DOHH2 (cell line): ENCODE measurements around the gene PARVB.

Source experiments
- H3F3A ChIP-seq: fragments of 200-600 bp; sonication (generic), shearing (Covaris generic); 2 replicates; pipeline ENCODE4 v1.6.0; 2016; ENCODE audit warnings: antibody characterized with exemption, mild to moderate bottlenecking; ENCODE audit not compliant: control insufficient read depth, insufficient read depth
- H3K27ac ChIP-seq: fragments of 200-600 bp; sonication (generic); 2 replicates; pipeline ENCODE4 v1.5.1; 2014; ENCODE audit warnings: low read depth, mild to moderate bottlenecking, low read length, moderate library complexity
- H3K27me3 ChIP-seq: fragments of 200-600 bp; sonication (generic); 2 replicates; pipeline ENCODE4 v1.6.1; 2014; ENCODE audit warnings: mild to moderate bottlenecking, low read length, mixed read lengths; ENCODE audit not compliant: control insufficient read depth
- H3K36me3 ChIP-seq: fragments of 200-600 bp; sonication (generic); 2 replicates; pipeline ENCODE4 v1.6.1; 2014; ENCODE audit warnings: mild to moderate bottlenecking, low read length, moderate library complexity, mixed read lengths; ENCODE audit not compliant: control insufficient read depth
- H3K4me1 ChIP-seq: fragments of 200-600 bp; sonication (generic); 2 replicates; pipeline ENCODE4 v1.6.1; 2014; ENCODE audit warnings: mild to moderate bottlenecking, low read length, mixed read lengths; ENCODE audit not compliant: control insufficient read depth
- H3K4me2 ChIP-seq: fragments of 200-600 bp; sonication (generic); 2 replicates; pipeline ENCODE4 v1.6.0; 2014; ENCODE audit warnings: mild to moderate bottlenecking, low read length, moderate library complexity
- H3K4me3 ChIP-seq: fragments of 200-600 bp; sonication (generic); 2 replicates; pipeline ENCODE4 v1.5.1; 2014; ENCODE audit warnings: mild to moderate bottlenecking, low read length, mixed read lengths
- H3K79me2 ChIP-seq: fragments of 200-600 bp; sonication (generic); 2 replicates; pipeline ENCODE4 v1.6.1; 2014; ENCODE audit warnings: mild to moderate bottlenecking, low read length, mixed read lengths; ENCODE audit not compliant: control insufficient read depth
- H3K9me2 ChIP-seq: fragments of 200-600 bp; sonication (generic); replicated peaks from 2 replicates; pipeline ENCODE4 v1.6.1; 2014; ENCODE audit warnings: mild to moderate bottlenecking, low read length, mixed read lengths; ENCODE audit not compliant: control insufficient read depth
- H3K9me3 ChIP-seq: fragments of 200-600 bp; sonication (generic); 2 replicates; pipeline ENCODE4 v1.6.1; 2014; ENCODE audit warnings: antibody characterized with exemption, low read length, mixed read lengths; ENCODE audit not compliant: control insufficient read depth, insufficient read depth
- H4K20me1 ChIP-seq: fragments of 200-600 bp; sonication (generic); 2 replicates; pipeline ENCODE4 v1.6.0; 2014; ENCODE audit warnings: low read depth, mild to moderate bottlenecking, antibody characterized with exemption, low read length, moderate library complexity; ENCODE audit not compliant: control insufficient read depth, insufficient read depth
- CTCF ChIP-seq: fragments of 200-600 bp; sonication (generic); IDR thresholded peaks from one replicate; pipeline ENCODE4 v1.5.1; 2014; ENCODE audit warnings: antibody characterized with exemption, mild to moderate bottlenecking, low read depth, low read length; ENCODE audit not compliant: poor library complexity, severe bottlenecking
- EZH2phosphoT487 ChIP-seq: fragments of 200-600 bp; sonication (generic); IDR thresholded peaks from 2 replicates; pipeline ENCODE4 v1.6.1; 2017; ENCODE audit warnings: borderline replicate concordance, mild to moderate bottlenecking, antibody characterized with exemption, low read length, moderate library complexity, mixed read lengths

The PARVB gene

GRCh38 chr22:44000123-44000522 is 24.0 kb upstream of the PARVB start:
- Histone ChIP-seq H3K9me2 (no peaks in the 10 kb centered on the region), H3K79me2 (no peaks in the 10 kb centered on the region), H3K9me3 (no peaks in the 10 kb centered on the region), H3K4me2 (no peak overlapping the region), H3K27ac (no peak overlapping the region), H3K4me3 (no peak overlapping the region), H3K27me3 (no peaks in the 10 kb centered on the region), H4K20me1 (no peaks in the 10 kb centered on the region; the same call in 1 of the 2 replicates), H3F3A (no peaks in the 10 kb centered on the region), H3K4me1 (peaks cover 33% of the 10 kb centered on the region), H3K36me3 (peaks cover 43% of the 10 kb centered on the region)
- TF ChIP-seq CTCF (no peak), EZH2phosphoT487 (no peak)

- no peaks in the 10 kb centered on the region for H3K79me2 ChIP-seq
- no peaks in the 10 kb centered on the region for H3K9me2 ChIP-seq
- no peak overlapping the region for H3K4me2 ChIP-seq
- H3K27me3 ChIP-seq = no peaks in the 10 kb centered on the region
- H3F3A ChIP-seq = no peaks in the 10 kb centered on the region
- peaks cover 30% of the 10 kb centered on the region for H3K36me3 ChIP-seq
- TF ChIP-seq CTCF (no peak), EZH2phosphoT487 (no peak)
- H3K27ac ChIP-seq = no peak overlapping the region
- H4K20me1 ChIP-seq = no peaks in the 10 kb centered on the region; the same call in 1 of the 2 replicates
- peaks cover 28% of the 10 kb centered on the region for H3K4me1 ChIP-seq
- no peak overlapping the region for H3K4me3 ChIP-seq
- H3K9me3 ChIP-seq = no peaks in the 10 kb centered on the region
These were observed 22.6 kb upstream of the PARVB start for GRCh38 chr22:44001521-44001920.

GRCh38 chr22:44002324-44002723 is 21.8 kb upstream of the PARVB start:
- H3F3A ChIP-seq = no peaks in the 10 kb centered on the region
- H3K4me2 ChIP-seq = no peak overlapping the region
- TF ChIP-seq EZH2phosphoT487 (no peak), CTCF (no peak)
- no peaks in the 10 kb centered on the region for H3K27me3 ChIP-seq
- peaks cover 22% of the 10 kb centered on the region for H3K36me3 ChIP-seq
- H3K4me3 ChIP-seq = no peak overlapping the region
- peaks cover 26% of the 10 kb centered on the region for H3K4me1 ChIP-seq
- no peaks in the 10 kb centered on the region for H3K79me2 ChIP-seq
- H4K20me1 ChIP-seq = no peaks in the 10 kb centered on the region; the same call in 1 of the 2 replicates
- H3K9me2 ChIP-seq = no peaks in the 10 kb centered on the region
- H3K27ac ChIP-seq = no peak overlapping the region
- H3K9me3 ChIP-seq = no peaks in the 10 kb centered on the region

GRCh38 chr22:44002997-44003396 is 21.1 kb upstream of the PARVB start:
- H3K27ac ChIP-seq = no peak overlapping the region
- no peaks in the 10 kb centered on the region for H3K9me2 ChIP-seq
- H3F3A ChIP-seq = no peaks in the 10 kb centered on the region
- TF ChIP-seq EZH2phosphoT487 = no peak
- no peak for TF ChIP-seq CTCF
- H3K79me2 ChIP-seq = no peaks in the 10 kb centered on the region
- no peaks in the 10 kb centered on the region for H3K27me3 ChIP-seq
- no peaks in the 10 kb centered on the region; the same call in 1 of the 2 replicates for H4K20me1 ChIP-seq
- H3K36me3 ChIP-seq = peaks cover 18% of the 10 kb centered on the region; the same call in 1 of the 2 replicates
- no peak overlapping the region for H3K4me3 ChIP-seq
- peaks cover 26% of the 10 kb centered on the region for H3K4me1 ChIP-seq
- no peak overlapping the region for H3K4me2 ChIP-seq
- H3K9me3 ChIP-seq = no peaks in the 10 kb centered on the region
